ENCODE data around the gene ADGRG3.

The ADGRG3 gene

GRCh38 chr16:57645691-57646387, 22.3 kb upstream of the ADGRG3 start:
- in situ Hi-C loops (cut with MboI; ENCODE audit: low sequenced_read_pairs): no loop called here

GRCh38 chr16:57646388-57647039, 21.6 kb upstream of the ADGRG3 start:
- in situ Hi-C loops (cut with MboI; ENCODE audit: low sequenced_read_pairs): no loop called here

GRCh38 chr16:57647136-57647875, 20.8 kb upstream of the ADGRG3 start:
- in situ Hi-C loops (cut with MboI; ENCODE audit: low sequenced_read_pairs): no loop called here

- in situ Hi-C loops (cut with MboI; ENCODE audit: low sequenced_read_pairs): no loop called here
Measured at GRCh38 chr16:57648125-57648524, 20.0 kb upstream of the ADGRG3 start.

- in situ Hi-C loops (cut with MboI; ENCODE audit: low sequenced_read_pairs): no loop called here
Measured at GRCh38 chr16:57648581-57649442, 19.3 kb upstream of the ADGRG3 start.

- in situ Hi-C loops (cut with MboI; ENCODE audit: low sequenced_read_pairs): no loop called here
Measured at GRCh38 chr16:57649443-57649751, 18.7 kb upstream of the ADGRG3 start.

- in situ Hi-C loops (cut with MboI; ENCODE audit: low sequenced_read_pairs): no loop called here
Measured at GRCh38 chr16:57649846-57650245, 18.3 kb upstream of the ADGRG3 start.

- in situ Hi-C loops (cut with MboI; ENCODE audit: low sequenced_read_pairs): no loop called here
Measured at GRCh38 chr16:57651344-57652333, 16.5 kb upstream of the ADGRG3 start.

GRCh38 chr16:57652695-57653471, 15.2 kb upstream of the ADGRG3 start:
- in situ Hi-C loops (cut with MboI; ENCODE audit: low sequenced_read_pairs): no loop called here

- in situ Hi-C loops (cut with MboI; ENCODE audit: low sequenced_read_pairs): no loop called here
Measured at GRCh38 chr16:57653936-57654335, 14.2 kb upstream of the ADGRG3 start.

- in situ Hi-C loops (cut with MboI; ENCODE audit: low sequenced_read_pairs): no loop called here
Measured at GRCh38 chr16:57656342-57656955, 11.7 kb upstream of the ADGRG3 start.

- in situ Hi-C loops (cut with MboI; ENCODE audit: low sequenced_read_pairs): no loop called here
Measured at GRCh38 chr16:57657228-57657627, 10.9 kb upstream of the ADGRG3 start.

GRCh38 chr16:57658130-57658877, 9.8 kb upstream of the ADGRG3 start:
- in situ Hi-C loops (cut with MboI; ENCODE audit: low sequenced_read_pairs): no loop called here

- in situ Hi-C loops (cut with MboI; ENCODE audit: low sequenced_read_pairs): no loop called here
Measured at GRCh38 chr16:57658878-57659674, 9.0 kb upstream of the ADGRG3 start.

GRCh38 chr16:57660715-57661463, 7.2 kb upstream of the ADGRG3 start:
- in situ Hi-C loops (cut with MboI; ENCODE audit: low sequenced_read_pairs): no loop called here

- in situ Hi-C loops (cut with MboI; ENCODE audit: low sequenced_read_pairs): no loop called here
Measured at GRCh38 chr16:57661510-57661909, 6.6 kb upstream of the ADGRG3 start.
